Measurements from ENCODE around the gene CD151.

GRCh38 chr11:849104-849824, 16.5 kb downstream of the CD151 start:
- no peak for TF ChIP-seq POLR2A (IDR thresholded peaks at IDR 0.05; ENCODE audit: low read depth, low read length)
- no peak for TF ChIP-seq POLR2AphosphoS5 (IDR thresholded peaks at IDR 0.05; ENCODE audit: low read depth, low read length)
- TF ChIP-seq TAF1 (IDR thresholded peaks at IDR 0.05; ENCODE audit: borderline replicate concordance, low read depth, low read length), result no peak
